ENCODE measurements around the gene MRPS18A.

DNA sequence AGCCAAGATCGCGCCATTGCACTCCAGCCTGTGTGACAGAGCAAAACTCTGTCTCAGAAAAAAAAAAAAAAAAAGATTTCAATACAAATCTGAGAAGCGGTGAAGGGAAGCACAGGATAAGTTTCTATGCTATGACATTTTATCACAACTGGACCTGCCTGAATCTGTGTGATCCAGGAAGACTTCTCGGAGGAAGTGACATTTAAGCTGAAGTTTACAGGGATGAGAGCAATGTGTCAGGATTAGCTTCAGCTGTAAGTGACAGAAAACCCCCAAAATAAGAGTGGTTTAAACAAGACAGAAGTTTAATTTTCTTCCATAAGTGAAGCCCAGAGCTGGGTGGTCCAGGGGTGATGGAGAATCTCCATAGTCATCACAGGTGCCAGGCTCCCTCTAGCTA lies 33.4 kb upstream of the MRPS18A start:
- TF ChIP-seq, protein P1, sequence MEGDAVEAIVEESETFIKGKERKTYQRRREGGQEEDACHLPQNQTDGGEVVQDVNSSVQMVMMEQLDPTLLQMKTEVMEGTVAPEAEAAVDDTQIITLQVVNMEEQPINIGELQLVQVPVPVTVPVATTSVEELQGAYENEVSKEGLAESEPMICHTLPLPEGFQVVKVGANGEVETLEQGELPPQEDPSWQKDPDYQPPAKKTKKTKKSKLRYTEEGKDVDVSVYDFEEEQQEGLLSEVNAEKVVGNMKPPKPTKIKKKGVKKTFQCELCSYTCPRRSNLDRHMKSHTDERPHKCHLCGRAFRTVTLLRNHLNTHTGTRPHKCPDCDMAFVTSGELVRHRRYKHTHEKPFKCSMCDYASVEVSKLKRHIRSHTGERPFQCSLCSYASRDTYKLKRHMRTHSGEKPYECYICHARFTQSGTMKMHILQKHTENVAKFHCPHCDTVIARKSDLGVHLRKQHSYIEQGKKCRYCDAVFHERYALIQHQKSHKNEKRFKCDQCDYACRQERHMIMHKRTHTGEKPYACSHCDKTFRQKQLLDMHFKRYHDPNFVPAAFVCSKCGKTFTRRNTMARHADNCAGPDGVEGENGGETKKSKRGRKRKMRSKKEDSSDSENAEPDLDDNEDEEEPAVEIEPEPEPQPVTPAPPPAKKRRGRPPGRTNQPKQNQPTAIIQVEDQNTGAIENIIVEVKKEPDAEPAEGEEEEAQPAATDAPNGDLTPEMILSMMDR (IDR thresholded peaks at IDR 0.05) = no peak
- no peak for TF ChIP-seq POLR2A (IDR thresholded peaks at IDR 0.05)
